ENCODE measurements around the gene DLGAP1. TPM values are rescaled to one million over a fixed set of nuclear protein-coding genes. Genes with fewer than 3 reads are reported as not detected.
"Not testable (repeated sequence)": the region's sequence is repeated elsewhere in the genome, so short reads cannot be mapped to it uniquely, and the experiment has no call there.

Gene DLGAP1
- total and polyA plus RNA-seq, 7 donors: 0.13 to 2.6 (median 1.3) TPM; not detected in 1

GRCh38 chr18:3603421-3604234 is 851.5 kb downstream of the DLGAP1 start:
- no peaks in the 10 kb centered on the region for H3K27me3 ChIP-seq
- peaks cover 0 to 40% (median 29%) of the 10 kb centered on the region in 4 donors for H3K4me1 ChIP-seq
- 3 to 20% methylated on average over 12 of the region's 12 CpGs for WGBS, 2 donors
- peak; percentile 71 for DNase-seq
- H3K27ac ChIP-seq: peak overlapping the region; percentile 84 to 88 (median 86)
- no peaks in the 10 kb centered on the region for H3K36me3 ChIP-seq
- TF ChIP-seq POLR2A (IDR thresholded peaks at IDR 0.05): peak in 1 of 2 donors; percentile 12
- TF ChIP-seq EP300 (IDR thresholded peaks at IDR 0.05): peak in 1 of 4 donors; percentile 45
- no peak for TF ChIP-seq CTCF (IDR thresholded peaks at IDR 0.05)
- TF ChIP-seq POLR2AphosphoS5 (IDR thresholded peaks at IDR 0.05): peak; percentile 36 to 87 (median 64)
- intact Hi-C loops (cut with DNase I): loop anchor here (2.0 kb wide), 1 partner anchor 21 kb away; no protein-coding TSS in a partner anchor
- H3K4me3 ChIP-seq: peak overlapping the region; percentile 27 to 45 (median 40)
- H3K9me3 ChIP-seq: no peaks in the 10 kb centered on the region

GRCh38 chr18:3601106-3601755 is 853.9 kb downstream of the DLGAP1 start:
- WGBS, 2 donors: 95 to 97% methylated on average over 12 of the region's 12 CpGs
- Histone ChIP-seq H3K27ac (peak overlapping the region in 2 of 4 donors; percentile 16 to 87), H3K4me1 (peaks cover 0 to 54% (median 43%) of the 10 kb centered on the region in 4 donors)
- DNase-seq: peak; percentile 47
- H3K4me3 ChIP-seq; H3K36me3 ChIP-seq; intact Hi-C loops (cut with DNase I); H3K27me3 ChIP-seq; H3K9me3 ChIP-seq: not testable (repeated sequence)

GRCh38 chr18:3599861-3600260 is 855.2 kb downstream of the DLGAP1 start:
- intact Hi-C loops (cut with DNase I): loop anchor here (5.0 kb wide), 1 partner anchor 338 kb away; the partner anchor contains the start of gene MYL12B
- no peak for TF ChIP-seq CTCF (IDR thresholded peaks at IDR 0.05)
- TF ChIP-seq EP300 (IDR thresholded peaks at IDR 0.05): no peak
- TF ChIP-seq POLR2A (IDR thresholded peaks at IDR 0.05): no peak
- no peak for TF ChIP-seq POLR2AphosphoS5 (IDR thresholded peaks at IDR 0.05)
- Histone ChIP-seq H3K9me3 (no peaks in the 10 kb centered on the region), H3K36me3 (no peaks in the 10 kb centered on the region), H3K4me1 (peaks cover 0 to 54% (median 44%) of the 10 kb centered on the region in 4 donors), H3K27me3 (no peaks in the 10 kb centered on the region), H3K4me3 (no peak overlapping the region), H3K27ac (peak overlapping the region in 1 of 4 donors; percentile 98)
- whole genome bisulfite sequencing, 2 donors: 90 to 96% methylated on average over 6 of the region's 6 CpGs
- DNase-seq: no peak

GRCh38 chr18:3599195-3599594 is 855.9 kb downstream of the DLGAP1 start:
- Histone ChIP-seq H3K36me3 (no peaks in the 10 kb centered on the region), H3K27me3 (no peaks in the 10 kb centered on the region), H3K27ac (peak overlapping the region in 1 of 4 donors; percentile 98), H3K4me3 (no peak overlapping the region), H3K4me1 (peaks cover 0 to 52% (median 41%) of the 10 kb centered on the region in 4 donors), H3K9me3 (no peaks in the 10 kb centered on the region)
- WGBS, 2 donors: 93 to 94% methylated on average over 7 of the region's 7 CpGs
- intact Hi-C loops (cut with DNase I): loop anchor here (5.0 kb wide), 1 partner anchor 337 kb away; the partner anchor contains the start of gene MYL12B
- no peak for DNase-seq
- TF ChIP-seq EP300 (IDR thresholded peaks at IDR 0.05) (no peak), POLR2AphosphoS5 (IDR thresholded peaks at IDR 0.05) (no peak), POLR2A (IDR thresholded peaks at IDR 0.05) (no peak), CTCF (IDR thresholded peaks at IDR 0.05) (no peak)

GRCh38 chr18:3598581-3598980 is 856.5 kb downstream of the DLGAP1 start:
- Histone ChIP-seq H3K27me3 (no peaks in the 10 kb centered on the region), H3K9me3 (no peaks in the 10 kb centered on the region), H3K4me3 (no peak overlapping the region), H3K36me3 (no peaks in the 10 kb centered on the region), H3K4me1 (peaks cover 0 to 47% (median 37%) of the 10 kb centered on the region in 4 donors), H3K27ac (peak overlapping the region in 2 of 4 donors; percentile 87 to 98)
- DNase-seq: no peak
- 94 to 96% methylated on average over 10 of the region's 10 CpGs for WGBS, 2 donors
- TF ChIP-seq POLR2A (IDR thresholded peaks at IDR 0.05) (no peak), POLR2AphosphoS5 (IDR thresholded peaks at IDR 0.05) (no peak), CTCF (IDR thresholded peaks at IDR 0.05) (no peak), EP300 (IDR thresholded peaks at IDR 0.05) (no peak)
- intact Hi-C loops (cut with DNase I): loop anchor here (5.0 kb wide), 1 partner anchor 336 kb away; the partner anchor contains the start of gene MYL12B
